Tibial nerve (tissue), 4 donors: Measurements from ENCODE around the gene EXOC3. TPM values are rescaled to one million over a fixed set of nuclear protein-coding genes. Genes with fewer than 3 reads are reported as not detected.
"Not testable (repeated sequence)": the region's sequence is repeated elsewhere in the genome, so short reads cannot be mapped to it uniquely, and the experiment has no call there.

Experiments
- DNase-seq, 2 donors: peaks; one replicate each; pipeline ENCODE4 v3.0.0-alpha.2; 2019; ENCODE audit warnings: low spot score in 2 of 2
- H3K27ac ChIP-seq, 4 donors: fragments of 200-600 bp; sonication (generic) in 3 of 4; one replicate each; pipeline ENCODE4 v1.5.1; 2017 to 2019; ENCODE audit warnings: mild to moderate bottlenecking in 1 of 4
- H3K27me3 ChIP-seq, 2 donors: fragments of 200-600 bp; sonication (generic) in 1 of 2; one replicate each; pipeline versions ENCODE4 v1.5.1 to v1.6.0; 2017 to 2019
- H3K36me3 ChIP-seq, 3 donors: fragments of 200-600 bp; sonication (generic); one replicate each; pipeline ENCODE4 v1.5.1; 2018 to 2019
- H3K4me1 ChIP-seq, 4 donors: fragments of 200-600 bp; sonication (generic) in 3 of 4; one replicate each; pipeline ENCODE4 v1.5.1; 2017 to 2019
- H3K4me3 ChIP-seq, 4 donors: fragments of 200-600 bp; sonication (generic) in 3 of 4; one replicate each; pipeline ENCODE4 v1.5.1; 2017 to 2019; ENCODE audit warnings: mild to moderate bottlenecking in 1 of 4, moderate library complexity in 1 of 4
- H3K9me3 ChIP-seq, 4 donors: fragments of 200-600 bp; sonication (generic) in 3 of 4; one replicate each; pipeline ENCODE4 v1.5.1; 2017 to 2019
- EP300 ChIP-seq, 2 donors: sonication (generic); formaldehyde crosslinking; IDR thresholded peaks; one replicate each; pipeline ENCODE4 v1.6.1; 2017; ENCODE audit warnings: antibody characterized with exemption in 2 of 2, mild to moderate bottlenecking in 1 of 2
- POLR2A ChIP-seq, 2 donors: fragments of 450-650 bp; IDR thresholded peaks; one replicate each; pipeline ENCODE4 v1.6.1; 2017; ENCODE audit warnings: antibody characterized with exemption in 2 of 2, mild to moderate bottlenecking in 2 of 2, moderate library complexity in 2 of 2
- WGBS, 2 donors: methylation state at CpG; one replicate each; pipeline ENCODE4 v1.1.5; 2018; 5-methylcytosine and 5-hydroxymethylcytosine counted together
- total RNA-seq, 4 donors: library from RNA; depleted of rRNA; stranded (reverse); fragments of >200 nt; gene quantifications; one replicate each; pipeline ENCODE4 v1.1.0, GENCODE V29; 2016
- TF ChIP-seq, protein P1 (sequence below), 5 experiments: fragments of 200-600 bp in 3 of 5; fragments of 450-650 bp in 2 of 5; sonication (generic) in 3 of 5; IDR thresholded peaks; one replicate each; pipeline ENCODE4 v1.5.1; 2016 to 2019; ENCODE audit warnings: antibody characterized with exemption in 5 of 5, mild to moderate bottlenecking in 3 of 5, moderate library complexity in 2 of 5

The EXOC3 gene
- total RNA-seq, 4 donors from 2014 or later = 53.5 to 98.4 (median 58.8) TPM

- peak overlapping the region in 2 of 4 donors; percentile 8 to 39 for H3K4me3 ChIP-seq
- TF ChIP-seq, protein P1, sequence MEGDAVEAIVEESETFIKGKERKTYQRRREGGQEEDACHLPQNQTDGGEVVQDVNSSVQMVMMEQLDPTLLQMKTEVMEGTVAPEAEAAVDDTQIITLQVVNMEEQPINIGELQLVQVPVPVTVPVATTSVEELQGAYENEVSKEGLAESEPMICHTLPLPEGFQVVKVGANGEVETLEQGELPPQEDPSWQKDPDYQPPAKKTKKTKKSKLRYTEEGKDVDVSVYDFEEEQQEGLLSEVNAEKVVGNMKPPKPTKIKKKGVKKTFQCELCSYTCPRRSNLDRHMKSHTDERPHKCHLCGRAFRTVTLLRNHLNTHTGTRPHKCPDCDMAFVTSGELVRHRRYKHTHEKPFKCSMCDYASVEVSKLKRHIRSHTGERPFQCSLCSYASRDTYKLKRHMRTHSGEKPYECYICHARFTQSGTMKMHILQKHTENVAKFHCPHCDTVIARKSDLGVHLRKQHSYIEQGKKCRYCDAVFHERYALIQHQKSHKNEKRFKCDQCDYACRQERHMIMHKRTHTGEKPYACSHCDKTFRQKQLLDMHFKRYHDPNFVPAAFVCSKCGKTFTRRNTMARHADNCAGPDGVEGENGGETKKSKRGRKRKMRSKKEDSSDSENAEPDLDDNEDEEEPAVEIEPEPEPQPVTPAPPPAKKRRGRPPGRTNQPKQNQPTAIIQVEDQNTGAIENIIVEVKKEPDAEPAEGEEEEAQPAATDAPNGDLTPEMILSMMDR (IDR thresholded peaks at IDR 0.05) = no peak
- TF ChIP-seq EP300 (IDR thresholded peaks at IDR 0.05) (no peak), POLR2A (IDR thresholded peaks at IDR 0.05) (no peak)
- peak overlapping the region in 3 of 4 donors; percentile 28 to 59 (median 28) for H3K27ac ChIP-seq
- H3K27me3 ChIP-seq = no peaks in the 10 kb centered on the region
- H3K36me3 ChIP-seq = no peaks in the 10 kb centered on the region
- H3K9me3 ChIP-seq = no peaks in the 10 kb centered on the region
- WGBS, 2 donors = 37 to 45% methylated on average over 24 to 26 of the region's 26 CpGs
- H3K4me1 ChIP-seq = peaks cover 0 to 16% (median 14%) of the 10 kb centered on the region in 4 donors
- DNase-seq = no peak
These were observed 42.5 kb upstream of the EXOC3 start for GRCh38 chr5:400282-401145.

DNA sequence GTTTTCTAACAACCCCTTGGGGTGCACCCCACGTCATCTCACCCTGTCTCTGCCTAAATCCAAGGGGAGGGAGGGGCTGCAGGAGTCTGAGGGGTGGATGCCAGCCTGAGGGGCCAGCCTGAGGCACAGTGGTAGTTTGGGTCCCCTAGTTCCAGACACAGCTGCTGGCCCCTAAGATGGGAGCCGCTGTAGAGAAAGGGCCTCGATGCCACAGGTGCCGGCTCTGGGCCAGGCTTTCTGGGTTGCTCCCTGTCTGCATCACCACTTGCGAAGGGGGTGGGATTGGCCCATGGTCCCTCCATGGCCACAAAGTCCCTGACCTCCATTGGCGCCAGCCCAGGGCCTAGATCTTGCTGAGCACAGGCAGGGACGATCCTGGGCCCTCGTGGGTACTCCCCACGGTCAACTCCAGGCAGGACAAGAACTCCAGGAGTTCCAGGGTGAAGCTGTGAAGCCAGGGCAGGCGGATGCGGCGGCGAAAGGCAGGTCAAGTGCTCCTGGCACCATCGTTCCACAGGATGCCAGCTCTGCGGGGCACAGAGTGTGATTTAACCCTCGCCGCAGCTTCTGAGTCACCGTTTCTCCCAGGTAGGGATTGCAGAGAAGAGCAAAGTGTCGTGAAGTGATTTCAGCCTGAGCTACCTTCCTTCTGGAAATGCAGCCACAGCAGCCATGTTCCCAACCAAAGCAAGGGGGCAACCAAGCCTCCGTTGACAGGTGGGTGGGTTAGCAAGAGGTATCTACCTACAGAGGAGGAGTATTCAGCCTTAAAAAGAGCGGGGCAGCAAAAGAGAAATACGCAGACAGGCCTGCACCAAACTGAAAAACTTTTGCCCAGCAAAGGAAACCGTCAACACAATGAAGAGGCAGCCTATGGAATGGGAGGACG, 41.6 kb upstream of the EXOC3 start:
- no peak overlapping the region for H3K27ac ChIP-seq
- H3K9me3 ChIP-seq = no peaks in the 10 kb centered on the region
- no peak overlapping the region for H3K4me3 ChIP-seq
- TF ChIP-seq EP300 (IDR thresholded peaks at IDR 0.05) (no peak), POLR2A (IDR thresholded peaks at IDR 0.05) (no peak)
- TF ChIP-seq, protein P1 (IDR thresholded peaks at IDR 0.05) = no peak
- H3K4me1 ChIP-seq = peaks cover 0 to 16% (median 14%) of the 10 kb centered on the region in 4 donors
- no peak for DNase-seq
- H3K36me3 ChIP-seq = no peaks in the 10 kb centered on the region
- peaks cover 0 to 6% of the 10 kb centered on the region in 2 donors for H3K27me3 ChIP-seq
- whole genome bisulfite sequencing, 2 donors = 89 to 93% methylated on average over 23 to 24 of the region's 24 CpGs

GRCh38 chr5:402219-402614, 40.8 kb upstream of the EXOC3 start:
- not testable (repeated sequence) for DNase-seq, H3K9me3 ChIP-seq, H3K27me3 ChIP-seq, H3K27ac ChIP-seq, H3K4me3 ChIP-seq, H3K36me3 ChIP-seq
- WGBS, 2 donors = 91 to 94% methylated on average over 17 of the region's 17 CpGs
- H3K4me1 ChIP-seq = peaks cover 0 to 16% (median 14%) of the 10 kb centered on the region in 4 donors

GRCh38 chr5:402615-403359, 40.2 kb upstream of the EXOC3 start:
- H3K9me3 ChIP-seq = no peaks in the 10 kb centered on the region
- TF ChIP-seq, protein P1 (IDR thresholded peaks at IDR 0.05) = no peak
- TF ChIP-seq EP300 (IDR thresholded peaks at IDR 0.05) (no peak), POLR2A (IDR thresholded peaks at IDR 0.05) (no peak)
- no peak overlapping the region for H3K27ac ChIP-seq
- DNase-seq = no peak
- H3K27me3 ChIP-seq = peaks cover 0 to 6% of the 10 kb centered on the region in 2 donors
- H3K4me3 ChIP-seq = no peak overlapping the region
- 81 to 87% methylated on average over 20 of the region's 20 CpGs for WGBS, 2 donors
- H3K36me3 ChIP-seq = no peaks in the 10 kb centered on the region
- H3K4me1 ChIP-seq = peaks cover 0 to 16% (median 14%) of the 10 kb centered on the region in 4 donors

GRCh38 chr5:403995-404394, 39.0 kb upstream of the EXOC3 start:
- TF ChIP-seq POLR2A (IDR thresholded peaks at IDR 0.05) (no peak), EP300 (IDR thresholded peaks at IDR 0.05) (no peak)
- TF ChIP-seq, protein P1 (IDR thresholded peaks at IDR 0.05) = no peak
- DNase-seq = no peak
- Histone ChIP-seq H3K36me3 (no peaks in the 10 kb centered on the region), H3K27me3 (peaks cover 0 to 6% of the 10 kb centered on the region in 2 donors), H3K4me1 (peaks cover 0 to 16% (median 14%) of the 10 kb centered on the region in 4 donors), H3K9me3 (no peaks in the 10 kb centered on the region), H3K27ac (no peak overlapping the region), H3K4me3 (no peak overlapping the region)
- 91 to 92% methylated on average over 11 of the region's 11 CpGs for WGBS, 2 donors
